HEK293 (cell line): ENCODE results near the gene NF2.

Experiments
- CTCF ChIA-PET: fragments of 350-600 bp; formaldehyde crosslinking; extraction: SDS; loops from one replicate; lab custom pipeline; 2021; ENCODE audit warnings: antibody characterized with exemption; lab: Yijun Ruan, JAX
- POLR2A ChIA-PET: fragments of 300-600 bp; formaldehyde crosslinking; extraction: SDS; loops from one replicate; lab custom pipeline; 2020; ENCODE audit warnings: antibody characterized with exemption, inconsistent platforms; lab: Yijun Ruan, JAX
- H3K27ac ChIP-seq: fragments of 200-500 bp; sonication (Bioruptor generic); 2 replicates; pipeline ENCODE4 v1.5.1; 2014; ENCODE audit warnings: low read depth, low read length, control low read depth, inconsistent platforms; ENCODE audit errors: extremely low read depth
- H3K36me3 ChIP-seq, 2 experiments: fragments of 200-500 bp in 1 of 2; sonication (Bioruptor generic) in 1 of 2; 1 replicate in 1 of 2; 2 replicates in 1 of 2; pipeline ENCODE4 v1.5.1; 2014 to 2017; ENCODE audit warnings: inconsistent platforms in 2 of 2, low read length in 2 of 2; ENCODE audit not compliant: control insufficient read depth in 2 of 2, insufficient read depth in 1 of 2
- H3K4me1 ChIP-seq: fragments of 200-500 bp; sonication (Bioruptor generic); 2 replicates; pipeline ENCODE4 v1.5.1; 2014; ENCODE audit warnings: mild to moderate bottlenecking, low read length, inconsistent platforms; ENCODE audit not compliant: control insufficient read depth, insufficient read depth
- H3K4me3 ChIP-seq: 2 replicates; pipeline ENCODE4 v1.5.1; 2011; ENCODE audit warnings: low read depth, mild to moderate bottlenecking, control low read depth, low read length, moderate library complexity
- H3K9me3 ChIP-seq: fragments of 200-500 bp; sonication (Bioruptor generic); 2 replicates; pipeline ENCODE4 v1.5.1; 2014; ENCODE audit warnings: low read depth, low read length, inconsistent platforms; ENCODE audit not compliant: control insufficient read depth, insufficient read depth
- FEZF1 ChIP-seq: fragments of 450-650 bp; formaldehyde crosslinking; IDR thresholded peaks from 2 replicates; pipeline ENCODE4 v1.5.1; 2016; ENCODE audit warnings: missing biosample characterization, missing genetic modification characterization
- IKZF3 ChIP-seq: fragments of 450-650 bp; IDR thresholded peaks from 2 replicates; pipeline ENCODE4 v1.5.0; 2018; ENCODE audit warnings: missing biosample characterization, mild to moderate bottlenecking, missing genetic modification characterization, moderate library complexity
- INSM2 ChIP-seq: fragments of 450-650 bp; formaldehyde crosslinking; IDR thresholded peaks from 2 replicates; pipeline ENCODE4 v1.5.1; 2016; ENCODE audit warnings: missing biosample characterization, missing genetic modification characterization
- KLF1 ChIP-seq: fragments of 450-650 bp; formaldehyde crosslinking; IDR thresholded peaks from 2 replicates; pipeline ENCODE4 v1.5.1; 2016; ENCODE audit warnings: missing biosample characterization, missing genetic modification characterization
- MYNN ChIP-seq: fragments of 450-650 bp; formaldehyde crosslinking; IDR thresholded peaks from 2 replicates; pipeline ENCODE4 v1.5.1; 2016; ENCODE audit warnings: missing biosample characterization, missing genetic modification characterization, borderline replicate concordance
- PRDM6 ChIP-seq: fragments of 450-650 bp; formaldehyde crosslinking; IDR thresholded peaks from 2 replicates; pipeline ENCODE4 v1.5.1; 2017; ENCODE audit warnings: missing biosample characterization, missing genetic modification characterization
- TRIM28 ChIP-seq: IDR thresholded peaks from 2 replicates; pipeline ENCODE4 v1.6.1; 2011; ENCODE audit warnings: low read length, control low read depth, borderline replicate concordance
- ZBTB17 ChIP-seq: fragments of 450-650 bp; formaldehyde crosslinking; IDR thresholded peaks from 2 replicates; pipeline ENCODE4 v1.5.1; 2016; ENCODE audit warnings: missing biosample characterization, missing genetic modification characterization
- ZEB2 ChIP-seq: fragments of 450-650 bp; formaldehyde crosslinking; IDR thresholded peaks from 2 replicates; pipeline ENCODE4 v1.5.1; 2016; ENCODE audit warnings: missing biosample characterization, missing genetic modification characterization
- ZNF169 ChIP-seq: fragments of 450-650 bp; formaldehyde crosslinking; IDR thresholded peaks from 2 replicates; pipeline ENCODE4 v1.5.1; 2016; ENCODE audit warnings: missing biosample characterization, missing genetic modification characterization
- ZNF19 ChIP-seq: fragments of 450-650 bp; formaldehyde crosslinking; IDR thresholded peaks from 2 replicates; pipeline ENCODE4; 2016; ENCODE audit warnings: missing biosample characterization, missing genetic modification characterization, low read depth
- ZNF266 ChIP-seq: fragments of 450-650 bp; formaldehyde crosslinking; IDR thresholded peaks from 2 replicates; pipeline ENCODE4 v1.5.1; 2016; ENCODE audit warnings: missing biosample characterization, missing genetic modification characterization, low read depth
- ZNF366 ChIP-seq: fragments of 450-650 bp; formaldehyde crosslinking; conservative IDR thresholded peaks from 2 replicates; pipeline ENCODE4 v1.5.1; 2016; ENCODE audit warnings: missing biosample characterization, missing genetic modification characterization
- ZNF514 ChIP-seq: fragments of 450-650 bp; formaldehyde crosslinking; IDR thresholded peaks from 2 replicates; pipeline ENCODE4 v1.5.1; 2016; ENCODE audit warnings: missing biosample characterization, missing genetic modification characterization
- ZNF530 ChIP-seq: fragments of 450-650 bp; formaldehyde crosslinking; IDR thresholded peaks from 2 replicates; pipeline ENCODE4 v1.5.1; 2016; ENCODE audit warnings: low read depth, missing biosample characterization, missing genetic modification characterization
- ZNF561 ChIP-seq: fragments of 450-650 bp; IDR thresholded peaks from 2 replicates; pipeline ENCODE4 v1.5.1; 2018; ENCODE audit warnings: missing biosample characterization, missing genetic modification characterization, borderline replicate concordance
- ZNF621 ChIP-seq: fragments of 450-650 bp; formaldehyde crosslinking; IDR thresholded peaks from 2 replicates; pipeline ENCODE4 v1.5.1; 2017; ENCODE audit warnings: missing biosample characterization, missing genetic modification characterization
- ZNF654 ChIP-seq: fragments of 450-650 bp; formaldehyde crosslinking; IDR thresholded peaks from 2 replicates; pipeline ENCODE4 v1.5.1; 2016; ENCODE audit warnings: low read depth, missing biosample characterization, missing genetic modification characterization
- ZNF660 ChIP-seq: fragments of 450-650 bp; IDR thresholded peaks from 2 replicates; pipeline ENCODE4 v1.5.1; 2018; ENCODE audit warnings: missing biosample characterization, mild to moderate bottlenecking, missing genetic modification characterization
- ZSCAN18 ChIP-seq: fragments of 450-650 bp; formaldehyde crosslinking; IDR thresholded peaks from 2 replicates; pipeline ENCODE4 v1.5.1; 2016; ENCODE audit warnings: missing biosample characterization, missing genetic modification characterization
- TF ChIP-seq, protein P1 (sequence below): fragments of 450-650 bp; formaldehyde crosslinking; IDR thresholded peaks from 2 replicates; pipeline ENCODE4 v1.5.1; 2017; ENCODE audit warnings: missing biosample characterization, missing genetic modification characterization
- TF ChIP-seq, protein P2 (sequence below): fragments of 450-650 bp; formaldehyde crosslinking; IDR thresholded peaks from 2 replicates; pipeline ENCODE4 v1.5.1; 2016; ENCODE audit warnings: missing biosample characterization, missing genetic modification characterization
- TF ChIP-seq, protein P3 (sequence below): fragments of 450-650 bp; formaldehyde crosslinking; IDR thresholded peaks from 2 replicates; pipeline ENCODE4 v1.5.1; 2017; ENCODE audit warnings: missing biosample characterization, mild to moderate bottlenecking, missing genetic modification characterization, moderate library complexity

The NF2 gene

DNA sequence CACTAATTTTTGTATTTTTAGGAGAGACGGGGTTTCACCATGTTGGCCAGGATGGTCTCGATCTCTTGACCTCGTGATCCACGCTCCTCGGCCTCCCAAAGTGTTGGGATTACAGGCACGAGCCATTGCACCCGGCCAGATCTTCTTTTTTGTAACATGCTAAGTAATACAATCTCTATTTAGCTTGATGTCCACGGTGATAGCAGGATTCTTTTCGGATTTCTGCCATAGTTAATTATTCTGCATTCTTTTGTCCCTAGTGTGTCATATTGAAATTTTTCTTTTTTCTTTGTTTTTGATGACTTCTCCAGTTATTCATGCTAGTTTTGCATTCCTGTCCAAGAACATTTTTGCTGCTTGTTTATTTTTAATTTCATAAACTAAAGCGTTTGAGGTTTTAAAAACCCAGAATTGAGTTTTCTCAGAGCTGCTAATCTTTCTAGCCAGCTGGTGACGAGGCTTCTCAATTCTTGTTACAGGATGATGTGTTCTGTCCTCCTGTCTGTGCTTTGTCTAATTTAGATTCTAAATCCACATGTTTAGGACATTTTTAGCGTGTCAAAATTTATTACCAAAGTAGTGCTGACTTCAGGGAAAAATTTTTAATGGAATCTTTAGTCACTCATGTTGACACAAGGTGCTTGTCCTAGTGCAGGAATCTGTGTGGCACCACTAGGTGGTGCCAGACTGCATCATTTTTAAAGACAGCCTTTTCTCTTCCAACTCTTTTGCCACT, 21.8 kb downstream of the NF2 start:
- H3K9me3 ChIP-seq = no peaks in the 10 kb centered on the region
- TF ChIP-seq PRDM6 (tag by site-specific recombination) = 0 out of 2 replicates have a peak, but pooled peaks have one; percentile 34
- TF ChIP-seq ZNF660 = peak; percentile 67; the same call in 1 of the 2 replicates
- no peak for TF ChIP-seq MYNN (tag by site-specific recombination)
- peak; percentile 54; the same call in 1 of the 2 replicates for TF ChIP-seq ZNF366 (tag by site-specific recombination)
- peak; percentile 41; the same call in 1 of the 2 replicates for TF ChIP-seq FEZF1 (tag by site-specific recombination)
- TF ChIP-seq, protein P1, sequence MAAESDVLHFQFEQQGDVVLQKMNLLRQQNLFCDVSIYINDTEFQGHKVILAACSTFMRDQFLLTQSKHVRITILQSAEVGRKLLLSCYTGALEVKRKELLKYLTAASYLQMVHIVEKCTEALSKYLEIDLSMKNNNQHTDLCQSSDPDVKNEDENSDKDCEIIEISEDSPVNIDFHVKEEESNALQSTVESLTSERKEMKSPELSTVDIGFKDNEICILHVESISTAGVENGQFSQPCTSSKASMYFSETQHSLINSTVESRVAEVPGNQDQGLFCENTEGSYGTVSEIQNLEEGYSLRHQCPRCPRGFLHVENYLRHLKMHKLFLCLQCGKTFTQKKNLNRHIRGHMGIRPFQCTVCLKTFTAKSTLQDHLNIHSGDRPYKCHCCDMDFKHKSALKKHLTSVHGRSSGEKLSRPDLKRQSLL = no peak
- TF ChIP-seq ZNF530 (tag by site-specific recombination) = no peak
- TF ChIP-seq, protein P2, sequence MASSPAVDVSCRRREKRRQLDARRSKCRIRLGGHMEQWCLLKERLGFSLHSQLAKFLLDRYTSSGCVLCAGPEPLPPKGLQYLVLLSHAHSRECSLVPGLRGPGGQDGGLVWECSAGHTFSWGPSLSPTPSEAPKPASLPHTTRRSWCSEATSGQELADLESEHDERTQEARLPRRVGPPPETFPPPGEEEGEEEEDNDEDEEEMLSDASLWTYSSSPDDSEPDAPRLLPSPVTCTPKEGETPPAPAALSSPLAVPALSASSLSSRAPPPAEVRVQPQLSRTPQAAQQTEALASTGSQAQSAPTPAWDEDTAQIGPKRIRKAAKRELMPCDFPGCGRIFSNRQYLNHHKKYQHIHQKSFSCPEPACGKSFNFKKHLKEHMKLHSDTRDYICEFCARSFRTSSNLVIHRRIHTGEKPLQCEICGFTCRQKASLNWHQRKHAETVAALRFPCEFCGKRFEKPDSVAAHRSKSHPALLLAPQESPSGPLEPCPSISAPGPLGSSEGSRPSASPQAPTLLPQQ (tag by site-specific recombination) = 0 out of 2 replicates have a peak, but pooled peaks have one; percentile 19
- peak; percentile 86 for TF ChIP-seq ZNF654 (tag by site-specific recombination)
- 0 out of 2 replicates have a peak, but pooled peaks have one; percentile 23 for TF ChIP-seq INSM2
- TF ChIP-seq ZEB2 = 0 out of 2 replicates have a peak, but pooled peaks have one; percentile 51
- peak; percentile 43; the same call in 1 of the 2 replicates for TF ChIP-seq ZNF561 (tag by site-specific recombination)
- peak; percentile 62; the same call in 1 of the 2 replicates for TF ChIP-seq IKZF3
- 0 out of 2 replicates have a peak, but pooled peaks have one; percentile 31 for TF ChIP-seq ZBTB17
- TF ChIP-seq ZNF266 (tag by site-specific recombination) = no peak
- TF ChIP-seq TRIM28 = 0 out of 2 replicates have a peak, but pooled peaks have one; percentile 55
- H3K4me1 ChIP-seq = peaks cover 44% of the 10 kb centered on the region
- H3K4me3 ChIP-seq = no peak overlapping the region
- H3K27ac ChIP-seq = no peak overlapping the region
- H3K36me3 ChIP-seq = no peaks in the 10 kb centered on the region
- ChIA-PET POLR2A (no interaction called here), CTCF (interaction anchor here (0.6 to 5.0 kb wide), 58 partner anchors 8 to 829 kb away, joined by 3 to 51 read pairs (median 4); partner anchors contain the start of genes UQCR10 and ZMAT5)

DNA sequence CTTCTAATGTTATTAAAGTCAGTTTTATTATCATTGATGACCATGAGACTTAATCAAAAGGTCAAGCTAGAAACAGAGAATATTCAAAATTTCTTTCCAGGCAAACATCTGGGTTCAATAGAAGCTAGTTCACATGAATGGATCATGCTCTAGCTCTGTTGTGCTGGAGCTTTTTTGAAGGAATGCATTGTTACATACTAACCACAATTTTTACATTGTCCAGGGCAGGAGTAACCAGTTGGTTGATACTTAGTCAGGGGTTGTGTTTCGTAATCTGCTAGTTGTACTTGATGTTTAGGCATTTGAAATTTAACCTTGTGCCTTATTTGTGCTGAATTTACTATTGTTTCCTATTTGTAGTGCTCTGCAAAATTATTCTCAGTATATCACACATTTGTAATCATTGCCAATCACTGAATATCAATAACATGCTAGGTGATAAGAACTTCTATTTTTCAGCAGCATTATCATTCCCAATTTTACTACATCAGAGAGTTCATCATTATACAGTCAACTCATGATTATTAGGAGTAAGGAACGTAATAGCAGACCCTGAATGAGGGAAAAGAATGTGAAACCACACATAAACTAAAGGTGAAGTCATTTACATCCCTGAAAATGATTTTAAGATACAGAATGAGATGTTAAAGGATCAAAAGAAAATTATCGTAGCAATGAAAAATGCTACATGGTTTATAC, 23.2 kb downstream of the NF2 start:
- Histone ChIP-seq H3K9me3 (no peaks in the 10 kb centered on the region), H3K4me3 (no peak overlapping the region), H3K27ac (no peak overlapping the region), H3K36me3 (peaks cover 0 to 5% of the 10 kb centered on the region in 2 experiments; a peak in 1 of 3 replicates), H3K4me1 (peaks cover 42% of the 10 kb centered on the region)
- CTCF ChIA-PET = interaction anchor here (0.6 to 5.0 kb wide), 26 partner anchors 8 to 462 kb away, joined by 3 to 51 read pairs (median 6); partner anchors contain the start of genes UQCR10 and ZMAT5
- POLR2A ChIA-PET = interaction anchor here (1.8 kb wide), 1 partner anchor 22 kb away, joined by 6 read pairs; no protein-coding TSS in a partner anchor
- no peak for TF ChIP-seq ZNF621 (tag by site-specific recombination)
- TF ChIP-seq ZNF19 = no peak
- TF ChIP-seq, protein P3, sequence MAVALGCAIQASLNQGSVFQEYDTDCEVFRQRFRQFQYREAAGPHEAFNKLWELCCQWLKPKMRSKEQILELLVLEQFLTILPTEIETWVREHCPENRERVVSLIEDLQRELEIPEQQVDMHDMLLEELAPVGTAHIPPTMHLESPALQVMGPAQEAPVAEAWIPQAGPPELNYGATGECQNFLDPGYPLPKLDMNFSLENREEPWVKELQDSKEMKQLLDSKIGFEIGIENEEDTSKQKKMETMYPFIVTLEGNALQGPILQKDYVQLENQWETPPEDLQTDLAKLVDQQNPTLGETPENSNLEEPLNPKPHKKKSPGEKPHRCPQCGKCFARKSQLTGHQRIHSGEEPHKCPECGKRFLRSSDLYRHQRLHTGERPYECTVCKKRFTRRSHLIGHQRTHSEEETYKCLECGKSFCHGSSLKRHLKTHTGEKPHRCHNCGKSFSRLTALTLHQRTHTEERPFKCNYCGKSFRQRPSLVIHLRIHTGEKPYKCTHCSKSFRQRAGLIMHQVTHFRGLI (tag by site-specific recombination) = no peak
- no peak for TF ChIP-seq ZNF514 (tag by site-specific recombination)
- TF ChIP-seq ZSCAN18 (tag by site-specific recombination) = no peak
- no peak for TF ChIP-seq ZNF169 (tag by site-specific recombination)
- no peak for TF ChIP-seq KLF1
